NB4 (cell line): ENCODE data around the gene NOX4.
A peak's percentile ranks its signal among the peaks of the same experiment; 100 is the strongest.
"Not testable (repeated sequence)": the region's sequence is repeated elsewhere in the genome, so short reads cannot be mapped to it uniquely, and the experiment has no call there.

Source experiments
- DNase-seq: peaks from one replicate; pipeline ENCODE4 v3.0.0; 2010; ENCODE audit warnings: low read depth
- H3K4me3 ChIP-seq: one replicate; pipeline ENCODE4 v1.5.1; 2011; ENCODE audit warnings: mild to moderate bottlenecking, low read depth, low read length, moderate library complexity
- MYC ChIP-seq: IDR thresholded peaks from 2 replicates; pipeline ENCODE4 v1.6.1; 2011; ENCODE audit warnings: low read depth, low read length
- POLR2A ChIP-seq: IDR thresholded peaks from 2 replicates; pipeline ENCODE4 v1.6.1; 2011; ENCODE audit warnings: mild to moderate bottlenecking; ENCODE audit not compliant: insufficient read length; ENCODE audit errors: extremely low read depth
- TF ChIP-seq, protein P1 (sequence below): IDR thresholded peaks from one replicate; pipeline ENCODE4 v1.5.1; 2012; ENCODE audit warnings: low read depth, low read length
- TF ChIP-seq, protein P2 (sequence below): IDR thresholded peaks from 2 replicates; pipeline ENCODE4 v1.6.1; 2011; ENCODE audit warnings: low read depth, low read length

Gene NOX4

DNA sequence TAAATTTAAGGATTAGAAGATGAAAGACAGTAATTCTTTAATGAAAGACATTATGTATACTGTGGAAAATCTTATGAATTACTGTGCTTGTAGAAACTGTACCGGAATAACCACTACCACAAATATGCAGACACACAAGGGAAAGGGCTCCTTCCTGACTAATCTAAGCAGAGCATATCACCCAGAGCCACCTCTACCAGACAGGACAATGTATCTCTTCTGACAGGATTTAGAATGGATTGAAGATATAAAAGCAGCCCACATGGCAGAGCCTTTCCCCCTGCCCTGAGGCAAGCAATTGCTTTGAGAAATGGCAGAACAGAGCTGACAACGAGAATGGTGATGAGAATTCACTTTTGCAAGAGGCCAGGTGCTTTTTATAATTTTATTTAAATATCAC lies 144.1 kb downstream of the NOX4 start:
- no peak for DNase-seq
- TF ChIP-seq, protein P1, sequence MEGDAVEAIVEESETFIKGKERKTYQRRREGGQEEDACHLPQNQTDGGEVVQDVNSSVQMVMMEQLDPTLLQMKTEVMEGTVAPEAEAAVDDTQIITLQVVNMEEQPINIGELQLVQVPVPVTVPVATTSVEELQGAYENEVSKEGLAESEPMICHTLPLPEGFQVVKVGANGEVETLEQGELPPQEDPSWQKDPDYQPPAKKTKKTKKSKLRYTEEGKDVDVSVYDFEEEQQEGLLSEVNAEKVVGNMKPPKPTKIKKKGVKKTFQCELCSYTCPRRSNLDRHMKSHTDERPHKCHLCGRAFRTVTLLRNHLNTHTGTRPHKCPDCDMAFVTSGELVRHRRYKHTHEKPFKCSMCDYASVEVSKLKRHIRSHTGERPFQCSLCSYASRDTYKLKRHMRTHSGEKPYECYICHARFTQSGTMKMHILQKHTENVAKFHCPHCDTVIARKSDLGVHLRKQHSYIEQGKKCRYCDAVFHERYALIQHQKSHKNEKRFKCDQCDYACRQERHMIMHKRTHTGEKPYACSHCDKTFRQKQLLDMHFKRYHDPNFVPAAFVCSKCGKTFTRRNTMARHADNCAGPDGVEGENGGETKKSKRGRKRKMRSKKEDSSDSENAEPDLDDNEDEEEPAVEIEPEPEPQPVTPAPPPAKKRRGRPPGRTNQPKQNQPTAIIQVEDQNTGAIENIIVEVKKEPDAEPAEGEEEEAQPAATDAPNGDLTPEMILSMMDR: no peak
- TF ChIP-seq POLR2A (no peak), MYC (no peak)
- TF ChIP-seq, protein P2, sequence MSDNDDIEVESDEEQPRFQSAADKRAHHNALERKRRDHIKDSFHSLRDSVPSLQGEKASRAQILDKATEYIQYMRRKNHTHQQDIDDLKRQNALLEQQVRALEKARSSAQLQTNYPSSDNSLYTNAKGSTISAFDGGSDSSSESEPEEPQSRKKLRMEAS: no peak
- no peak overlapping the region for H3K4me3 ChIP-seq

DNA sequence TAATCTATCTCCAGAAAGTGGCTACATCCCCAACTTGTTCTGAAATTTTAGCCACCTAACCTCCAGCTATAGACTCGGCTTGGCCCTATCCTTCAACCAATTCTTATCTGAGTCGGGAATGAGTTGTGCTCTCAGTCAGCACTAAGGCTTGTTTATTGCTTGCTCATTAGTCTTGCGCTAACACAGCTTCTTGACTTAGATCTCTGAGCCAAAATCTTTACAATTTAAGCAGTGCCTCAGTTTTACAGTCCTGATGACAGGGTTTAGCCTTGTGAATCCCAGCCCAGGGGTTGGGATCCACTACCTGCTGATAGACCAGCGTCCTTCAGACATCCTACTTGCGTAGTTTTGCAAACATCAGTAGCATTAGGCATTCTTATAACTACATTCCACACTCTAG lies 144.6 kb downstream of the NOX4 start:
- no peak overlapping the region for H3K4me3 ChIP-seq
- TF ChIP-seq MYC (no peak), POLR2A (no peak)
- TF ChIP-seq, protein P1: no peak
- TF ChIP-seq, protein P2: no peak
- no peak for DNase-seq

DNA sequence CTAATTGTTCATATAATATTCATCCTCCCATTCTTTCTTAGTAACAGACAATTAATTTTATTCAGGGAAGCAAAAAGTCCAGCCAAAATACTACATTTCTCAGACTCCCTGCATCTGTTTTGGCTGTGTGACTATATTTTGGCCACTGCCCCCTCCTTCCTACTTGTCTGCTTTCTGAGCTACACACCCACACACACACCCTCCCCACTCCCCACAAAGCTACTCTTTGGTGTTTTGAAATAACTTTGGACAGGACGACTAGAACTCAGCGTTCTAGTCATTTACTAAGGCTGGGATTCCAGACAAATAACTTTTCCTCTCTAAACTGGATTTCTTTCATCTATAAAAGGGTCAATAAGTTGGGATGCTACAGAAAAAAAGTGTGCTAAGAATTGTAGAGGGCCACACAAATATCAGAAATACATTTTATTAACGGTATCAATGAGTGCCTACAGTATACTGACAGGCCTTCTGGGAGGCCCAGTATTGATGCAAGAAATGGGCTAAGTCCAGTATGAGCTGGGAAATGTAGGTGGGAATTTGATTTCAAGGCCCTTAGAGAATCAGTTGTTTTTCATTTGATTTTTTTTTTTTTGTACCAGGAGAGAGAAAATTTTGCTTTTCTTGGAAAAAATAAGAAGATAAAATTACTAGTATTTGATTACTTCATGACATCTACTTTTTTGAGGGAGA lies 148.1 kb downstream of the NOX4 start:
- DNase-seq, H3K4me3 ChIP-seq: not testable (repeated sequence)

DNA sequence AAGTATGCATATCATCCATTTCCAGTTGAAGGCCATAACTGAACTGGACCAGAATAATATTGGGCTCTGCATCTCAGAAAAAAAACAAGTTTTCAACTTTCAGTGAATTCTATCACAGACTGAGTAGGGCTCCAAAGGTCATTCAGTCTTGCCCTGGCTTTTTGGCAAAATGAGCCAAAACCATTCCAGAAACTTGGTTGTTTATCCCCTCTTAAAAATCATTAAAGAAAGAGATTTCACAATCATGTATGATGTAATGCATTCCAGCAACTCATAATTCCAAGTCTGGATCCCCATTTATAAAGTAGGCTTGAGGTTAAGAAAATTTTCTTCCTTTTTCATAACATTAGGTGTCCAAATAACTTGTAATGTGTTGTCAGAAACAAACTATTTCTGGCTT lies 150.7 kb downstream of the NOX4 start:
- DNase-seq, H3K4me3 ChIP-seq: not testable (repeated sequence)

DNA sequence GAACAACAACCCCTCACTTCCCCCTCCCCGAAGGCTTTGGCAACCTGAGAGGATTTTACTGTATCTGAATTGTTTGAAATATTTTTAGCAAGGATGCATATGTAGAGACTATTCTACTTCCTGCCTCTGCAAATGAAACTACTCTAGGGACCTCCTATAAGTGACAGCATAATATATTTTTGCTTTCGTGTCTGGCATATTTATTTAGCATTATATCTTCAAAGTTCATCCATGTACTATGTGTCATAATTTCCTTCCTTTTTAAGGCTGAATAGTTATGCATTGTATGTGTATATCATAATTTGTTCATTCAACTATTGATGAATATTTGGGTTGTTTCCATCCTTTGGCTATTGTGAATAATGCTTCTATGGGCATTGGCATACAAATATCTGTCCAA lies 153.1 kb downstream of the NOX4 start:
- not testable (repeated sequence) for DNase-seq, H3K4me3 ChIP-seq

DNA sequence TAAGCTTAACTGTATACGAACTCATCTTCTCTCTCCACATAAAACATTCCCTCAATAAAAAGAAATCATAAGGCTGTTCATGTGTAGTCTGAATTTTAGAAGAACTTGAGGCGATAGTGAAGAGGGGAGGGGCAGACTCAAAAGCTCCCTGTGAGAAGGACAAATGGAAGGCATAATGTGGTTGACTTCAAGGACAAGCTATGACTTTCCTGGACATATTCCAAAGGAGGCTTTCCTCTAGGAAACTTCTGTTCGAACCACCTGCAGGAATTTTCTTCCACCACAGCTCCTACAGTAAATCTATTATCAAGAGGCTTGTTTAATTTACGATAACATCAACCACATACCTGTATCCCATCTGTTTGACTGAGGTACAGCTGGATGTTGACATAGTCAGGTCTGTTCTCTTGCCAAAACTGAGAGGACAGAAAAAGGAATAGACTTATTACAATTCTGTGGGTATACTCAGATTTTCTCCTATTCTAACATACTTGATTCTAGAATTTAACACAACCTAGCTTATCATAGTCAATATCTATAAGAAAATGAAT lies 154.0 kb downstream of the NOX4 start:
- not testable (repeated sequence) for H3K4me3 ChIP-seq, DNase-seq

DNA sequence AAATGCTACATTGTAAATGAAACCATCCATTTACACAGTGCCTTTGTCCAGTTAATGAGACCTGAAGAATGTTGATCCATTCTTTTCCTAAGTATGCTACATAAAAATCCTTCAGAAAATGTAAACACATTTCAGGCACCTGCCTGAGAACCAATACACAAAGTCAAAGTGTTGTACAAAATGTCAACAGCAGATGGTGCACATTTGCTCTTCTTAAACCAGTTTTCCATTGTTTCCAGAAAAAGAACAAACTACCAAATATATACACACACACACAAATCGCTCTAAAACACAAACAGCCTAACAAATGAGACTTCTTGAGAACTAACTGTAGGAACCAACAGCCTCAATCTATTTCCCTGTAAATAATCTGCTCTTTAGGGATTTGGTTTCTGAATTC lies 157.5 kb downstream of the NOX4 start:
- H3K4me3 ChIP-seq: not testable (repeated sequence)
- peak; percentile 16 for DNase-seq

DNA sequence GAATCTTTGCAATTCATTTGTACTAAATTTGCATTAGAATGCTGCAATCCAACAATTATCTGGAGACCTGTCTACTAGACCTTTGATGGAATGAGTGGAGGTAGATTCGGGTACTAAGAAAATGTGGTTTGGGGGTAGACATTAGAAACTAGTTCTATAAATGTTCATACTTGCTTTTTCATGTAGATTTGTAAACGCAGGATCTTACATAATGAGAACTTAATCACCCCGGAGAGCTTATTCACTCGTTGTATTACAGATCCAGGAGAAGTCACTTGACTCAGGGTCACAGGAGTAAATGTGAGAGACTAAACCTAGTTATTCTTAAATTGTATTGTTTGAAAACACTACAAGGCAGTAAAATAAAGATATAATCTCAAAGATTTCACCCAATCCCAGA lies 159.2 kb downstream of the NOX4 start:
- not testable (repeated sequence) for DNase-seq, H3K4me3 ChIP-seq

DNA sequence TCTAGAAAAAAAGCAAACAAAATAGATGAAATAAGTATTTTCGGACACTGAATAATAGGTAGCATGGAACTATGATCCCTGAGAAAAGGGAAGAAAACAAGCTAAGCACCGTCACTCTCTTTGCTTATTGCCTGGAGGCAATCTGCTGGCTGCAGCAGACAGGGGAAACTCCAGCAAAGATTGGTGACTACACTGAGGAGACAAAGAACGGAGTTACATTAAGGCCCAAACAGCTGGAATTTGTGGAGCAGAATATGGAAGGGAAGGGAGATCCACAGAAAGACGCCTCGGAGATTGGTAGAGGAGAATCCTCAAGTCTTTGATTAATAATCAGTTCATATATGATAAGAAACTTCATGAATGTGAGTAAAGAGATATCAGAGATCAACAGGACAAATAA lies 163.3 kb downstream of the NOX4 start:
- no peak for TF ChIP-seq MYC
- TF ChIP-seq, protein P2: no peak
- no peak for TF ChIP-seq POLR2A
- DNase-seq: no peak
- H3K4me3 ChIP-seq: no peak overlapping the region

DNA sequence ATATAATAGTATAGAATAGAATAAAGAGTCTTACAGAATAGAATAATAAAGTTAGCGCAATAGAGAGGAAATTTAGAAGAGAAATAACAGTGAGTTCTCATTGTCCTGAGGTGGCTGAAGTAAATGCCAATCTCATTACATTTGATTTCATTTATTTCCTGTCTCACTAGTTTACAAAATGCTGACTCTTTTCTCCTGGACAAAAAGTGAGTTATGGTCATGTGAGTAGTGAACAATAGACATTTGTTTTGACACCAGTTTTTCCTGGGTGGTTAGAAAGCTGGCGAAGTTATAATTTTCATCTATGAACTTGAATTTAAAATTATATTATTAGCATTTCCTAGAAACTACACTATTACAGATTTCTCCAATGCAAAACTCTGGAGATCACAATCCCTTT lies 169.8 kb downstream of the NOX4 start:
- TF ChIP-seq, protein P1: no peak
- TF ChIP-seq MYC (no peak), POLR2A (no peak)
- TF ChIP-seq, protein P2: no peak
- no peak overlapping the region for H3K4me3 ChIP-seq
- DNase-seq: no peak

DNA sequence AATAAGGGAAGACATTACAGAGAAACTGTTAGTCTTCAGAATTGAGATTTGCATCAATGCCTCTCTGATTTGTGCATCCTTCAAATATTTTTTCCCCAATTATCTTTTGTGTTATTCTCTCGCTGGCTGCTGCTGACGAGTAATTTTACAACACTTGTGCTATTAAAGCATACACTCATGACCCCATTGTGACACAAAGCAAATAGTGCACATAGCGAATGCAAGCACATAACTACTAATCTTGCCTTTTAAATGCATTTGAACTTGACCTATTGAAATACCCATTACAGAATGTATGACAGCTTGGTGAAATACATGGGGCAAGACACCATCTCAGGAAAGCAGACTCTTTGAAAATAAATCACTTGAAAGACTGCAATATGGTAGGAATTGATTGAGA lies 180.6 kb downstream of the NOX4 start:
- not testable (repeated sequence) for DNase-seq

DNA sequence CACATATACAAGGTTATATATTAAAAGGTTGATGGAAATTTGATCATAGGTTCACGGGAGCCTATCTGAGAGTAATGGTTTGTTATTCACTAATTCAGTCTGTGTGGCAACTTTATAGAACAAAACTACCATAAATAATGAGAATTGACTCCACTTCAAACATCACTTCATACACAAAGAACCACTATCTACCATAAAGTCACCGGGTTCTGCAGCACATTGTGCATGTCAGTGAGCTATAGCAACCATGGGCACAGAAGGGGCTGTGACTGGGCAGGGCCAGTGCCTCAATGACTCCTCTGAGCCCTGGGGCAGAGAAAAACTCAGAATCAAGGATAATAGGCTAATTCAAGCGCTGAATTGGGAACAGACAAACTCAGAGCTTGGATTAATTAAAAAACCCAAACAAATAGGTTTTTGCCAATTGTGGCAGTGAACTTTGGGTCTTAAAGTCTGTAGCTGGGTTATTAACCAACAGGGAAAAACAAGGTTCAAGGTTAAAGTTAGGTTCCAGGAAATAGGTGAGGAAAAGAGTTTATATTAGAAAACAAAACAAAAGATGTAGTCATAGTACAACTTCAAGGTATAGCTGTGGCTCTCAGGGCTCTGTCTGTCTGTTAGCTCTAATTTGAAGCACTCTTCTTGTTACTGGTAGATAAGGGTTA lies 181.7 kb downstream of the NOX4 start:
- H3K4me3 ChIP-seq, DNase-seq: not testable (repeated sequence)

More for the DNA sequence above, 180.6 kb downstream of the NOX4 start:
- H3K4me3 ChIP-seq: not testable (repeated sequence)

DNA sequence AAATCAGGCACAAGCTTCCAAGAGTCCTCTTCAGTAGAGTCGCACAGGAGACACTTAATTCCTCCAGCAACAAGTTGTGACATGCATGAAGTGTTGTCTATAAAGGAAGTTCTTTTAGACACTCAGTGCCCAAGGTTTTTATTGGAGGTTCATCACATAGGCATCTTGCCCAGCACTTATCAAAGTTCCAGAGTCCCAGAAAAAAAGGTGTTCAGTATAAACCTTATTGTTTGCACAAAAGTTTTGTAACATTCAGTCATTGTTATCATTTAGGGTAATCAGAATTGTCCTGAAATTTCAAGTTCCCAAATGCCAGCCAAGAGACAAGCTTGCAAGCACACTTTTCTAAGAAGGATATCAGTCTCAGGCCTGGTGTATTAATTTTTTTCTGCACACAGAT lies 182.9 kb downstream of the NOX4 start:
- H3K4me3 ChIP-seq: not testable (repeated sequence)

DNA sequence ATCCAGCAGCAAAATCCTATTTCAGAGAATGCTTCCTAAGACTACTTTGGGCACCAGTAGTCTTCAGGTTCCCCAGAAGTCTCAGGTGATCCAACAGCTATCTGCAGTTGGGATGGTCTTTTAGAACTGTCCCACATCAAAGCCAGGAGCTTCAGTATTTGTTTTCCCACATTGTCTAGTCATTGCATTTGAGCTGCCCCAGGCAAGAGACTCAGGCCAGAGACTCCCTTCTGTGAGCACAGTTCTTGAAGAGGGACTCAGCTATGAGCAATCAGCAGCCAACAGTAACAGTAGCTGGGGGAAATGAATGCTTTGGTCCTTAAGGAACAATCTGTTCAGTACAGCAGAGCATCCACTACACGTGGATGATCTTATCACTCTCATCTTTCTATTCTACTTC lies 188.1 kb downstream of the NOX4 start:
- DNase-seq, H3K4me3 ChIP-seq: not testable (repeated sequence)

More for the DNA sequence above, 182.9 kb downstream of the NOX4 start:
- DNase-seq: not testable (repeated sequence)
